22Rv1 (cell line): ENCODE results near the gene TLR5.

ENCODE experiments used
- H3K27ac ChIP-seq: fragments of 450-650 bp; 2 replicates; pipeline ENCODE4 v1.5.1; 2017
- ZFX ChIP-seq: fragments of 450-650 bp; IDR thresholded peaks from 2 replicates; pipeline ENCODE4 v1.6.1; 2017; ENCODE audit warnings: antibody characterized with exemption, borderline replicate concordance
- TF ChIP-seq, protein P1 (sequence below): fragments of 450-650 bp; IDR thresholded peaks from 2 replicates; pipeline ENCODE4 v1.5.1; 2017; ENCODE audit warnings: mild to moderate bottlenecking

Gene TLR5

DNA sequence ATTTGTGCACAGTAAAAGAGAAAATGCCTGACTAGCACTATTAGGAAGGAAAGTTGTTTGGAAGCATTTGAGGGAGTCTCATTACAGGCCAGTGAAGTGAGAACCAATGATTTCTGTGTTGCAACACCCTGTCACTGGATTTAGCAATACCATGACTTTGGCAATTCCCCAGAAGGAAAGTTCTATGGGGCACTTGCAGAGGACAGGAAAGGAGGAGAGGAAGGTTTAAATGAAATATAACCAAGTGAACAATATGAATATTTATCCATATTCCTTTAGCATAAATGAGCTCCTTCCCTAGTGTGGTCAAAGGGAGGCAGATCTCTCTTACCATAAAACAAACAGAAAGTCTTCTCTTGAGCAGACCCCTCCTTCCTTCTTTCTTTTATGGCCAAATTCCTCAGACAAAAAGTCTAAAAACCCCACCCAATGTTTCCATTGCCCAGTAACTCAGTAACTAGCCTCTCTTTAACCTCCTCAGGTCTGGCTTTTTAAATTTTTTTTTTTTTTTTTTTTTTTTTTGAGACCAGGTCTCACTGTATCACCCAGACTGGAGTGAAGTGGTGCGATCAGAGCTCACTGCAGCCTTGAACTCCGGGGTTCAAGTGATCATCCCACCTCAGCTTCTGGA is 5.5 kb downstream of the TLR5 start:
- H3K27ac ChIP-seq = no peak overlapping the region

DNA sequence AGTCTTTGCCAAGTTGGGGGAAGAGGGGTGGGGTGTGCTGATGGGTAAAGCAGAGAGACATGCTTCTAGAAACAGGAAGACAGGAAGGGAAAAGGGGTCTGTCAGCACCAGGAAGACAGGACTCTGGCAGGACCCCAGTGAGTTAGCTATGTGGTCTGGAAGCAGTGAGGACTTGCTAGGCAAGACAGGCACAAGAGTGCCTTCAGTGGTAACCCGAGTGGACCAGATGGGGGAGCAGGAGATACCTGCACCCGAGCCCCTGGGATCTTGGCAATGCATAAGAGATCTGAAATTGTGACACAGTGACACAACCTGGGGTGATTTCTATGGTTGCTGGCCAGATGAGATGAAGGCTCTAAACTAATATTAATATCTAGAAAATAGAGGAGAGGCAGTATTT is 7.0 kb downstream of the TLR5 start:
- TF ChIP-seq, protein P1, sequence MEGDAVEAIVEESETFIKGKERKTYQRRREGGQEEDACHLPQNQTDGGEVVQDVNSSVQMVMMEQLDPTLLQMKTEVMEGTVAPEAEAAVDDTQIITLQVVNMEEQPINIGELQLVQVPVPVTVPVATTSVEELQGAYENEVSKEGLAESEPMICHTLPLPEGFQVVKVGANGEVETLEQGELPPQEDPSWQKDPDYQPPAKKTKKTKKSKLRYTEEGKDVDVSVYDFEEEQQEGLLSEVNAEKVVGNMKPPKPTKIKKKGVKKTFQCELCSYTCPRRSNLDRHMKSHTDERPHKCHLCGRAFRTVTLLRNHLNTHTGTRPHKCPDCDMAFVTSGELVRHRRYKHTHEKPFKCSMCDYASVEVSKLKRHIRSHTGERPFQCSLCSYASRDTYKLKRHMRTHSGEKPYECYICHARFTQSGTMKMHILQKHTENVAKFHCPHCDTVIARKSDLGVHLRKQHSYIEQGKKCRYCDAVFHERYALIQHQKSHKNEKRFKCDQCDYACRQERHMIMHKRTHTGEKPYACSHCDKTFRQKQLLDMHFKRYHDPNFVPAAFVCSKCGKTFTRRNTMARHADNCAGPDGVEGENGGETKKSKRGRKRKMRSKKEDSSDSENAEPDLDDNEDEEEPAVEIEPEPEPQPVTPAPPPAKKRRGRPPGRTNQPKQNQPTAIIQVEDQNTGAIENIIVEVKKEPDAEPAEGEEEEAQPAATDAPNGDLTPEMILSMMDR = no peak
- no peak for TF ChIP-seq ZFX
- H3K27ac ChIP-seq = no peak overlapping the region

More for the DNA sequence above, 5.5 kb downstream of the TLR5 start:
- TF ChIP-seq, protein P1 = no peak
- no peak for TF ChIP-seq ZFX

DNA sequence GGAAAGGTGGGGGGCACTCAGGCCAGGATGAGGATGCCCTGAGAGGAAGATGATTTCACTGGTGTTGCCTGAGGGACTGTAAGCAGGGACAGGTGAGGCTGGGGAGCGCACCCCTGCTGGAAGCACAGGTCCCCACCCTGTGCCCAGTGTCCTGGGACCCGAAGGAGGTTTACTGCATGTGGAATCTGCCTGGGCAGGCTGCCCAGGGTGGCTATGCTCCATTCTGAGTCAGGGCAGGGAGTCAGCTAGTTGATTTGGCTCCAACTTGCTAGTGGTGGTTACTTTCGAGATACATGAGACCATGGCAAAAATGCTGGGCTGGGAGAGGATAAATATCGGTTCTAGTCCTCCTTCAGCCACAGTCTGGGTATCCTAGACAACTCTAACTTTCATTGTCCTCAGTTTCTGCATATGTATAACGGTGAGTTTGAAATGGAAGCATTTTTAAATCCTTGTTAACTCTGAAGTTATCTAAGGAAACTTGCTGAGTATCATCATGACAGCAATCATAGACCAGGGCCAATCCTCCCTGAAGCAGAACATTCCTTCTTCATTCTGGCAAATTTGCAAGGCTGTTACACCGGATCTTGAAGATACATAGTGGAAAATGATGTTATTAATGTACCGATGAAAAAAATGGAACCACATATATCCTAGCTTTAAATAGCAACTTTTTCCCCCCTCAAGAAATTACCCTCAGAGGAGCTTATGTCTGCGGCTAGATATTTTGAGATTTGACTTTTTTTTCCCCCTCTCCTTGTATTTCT is 7.7 kb downstream of the TLR5 start:
- H3K27ac ChIP-seq = no peak overlapping the region
- TF ChIP-seq, protein P1 = no peak
- no peak for TF ChIP-seq ZFX

DNA sequence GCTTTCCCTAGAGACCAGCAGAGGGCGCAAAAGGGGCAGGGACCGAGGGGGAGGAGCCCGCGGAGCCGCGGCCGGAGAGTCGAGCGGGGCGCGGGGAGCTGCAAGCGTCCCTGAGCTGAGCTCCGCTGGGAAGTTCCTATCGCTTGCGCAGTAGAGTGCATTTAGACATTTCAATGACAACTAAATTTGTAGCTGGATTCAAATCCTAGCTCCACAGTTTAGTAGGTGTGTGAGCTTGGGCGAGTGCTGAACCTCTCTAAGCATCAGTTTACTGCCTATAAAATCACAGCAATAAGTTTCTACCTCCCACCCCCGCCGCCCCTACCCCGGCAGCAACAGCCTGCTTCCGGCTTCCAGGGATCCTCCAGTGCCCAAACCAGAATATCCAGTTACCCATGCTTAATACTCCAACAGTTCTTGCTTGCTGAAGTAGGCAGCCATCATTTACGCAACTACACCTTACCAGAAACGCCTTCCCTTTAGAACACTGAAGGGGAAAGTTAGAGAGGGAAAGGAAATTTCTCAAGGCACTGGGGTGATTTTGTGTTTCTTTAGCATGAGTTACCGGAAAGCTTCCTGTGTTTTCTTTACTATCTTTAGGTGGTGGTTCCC is 9.1 kb downstream of the TLR5 start:
- peak overlapping the region; percentile 85 for H3K27ac ChIP-seq
- no peak for TF ChIP-seq ZFX
- TF ChIP-seq, protein P1 = peak; percentile 100

DNA sequence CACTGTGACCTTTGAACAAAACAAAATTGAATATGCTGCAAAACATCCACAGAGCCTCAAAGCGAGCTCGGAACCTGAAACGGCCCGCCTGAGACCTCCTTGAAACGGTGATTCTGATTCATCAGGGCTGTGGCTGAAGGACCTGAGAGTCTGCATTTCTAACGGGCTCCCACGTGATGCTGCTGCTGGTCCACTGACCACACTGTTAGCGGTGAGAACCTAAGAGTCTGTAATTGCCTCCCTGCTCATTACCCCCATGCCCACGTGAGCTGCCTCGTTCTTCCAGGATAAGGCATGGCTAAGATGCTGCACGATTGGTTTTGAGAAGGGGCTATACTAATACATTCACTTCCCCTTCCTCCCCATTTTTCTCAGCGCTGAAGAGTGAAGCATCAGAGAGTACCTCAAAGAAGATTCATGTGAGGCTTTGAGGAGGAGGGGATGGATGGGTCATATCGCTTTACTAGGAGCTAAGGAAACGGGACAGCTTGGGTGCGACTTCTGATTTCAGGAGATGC is 9.7 kb downstream of the TLR5 start:
- H3K27ac ChIP-seq = peak overlapping the region; percentile 85
- TF ChIP-seq, protein P1 = 0 out of 2 replicates have a peak, but pooled peaks have one; percentile 23
- no peak for TF ChIP-seq ZFX

DNA sequence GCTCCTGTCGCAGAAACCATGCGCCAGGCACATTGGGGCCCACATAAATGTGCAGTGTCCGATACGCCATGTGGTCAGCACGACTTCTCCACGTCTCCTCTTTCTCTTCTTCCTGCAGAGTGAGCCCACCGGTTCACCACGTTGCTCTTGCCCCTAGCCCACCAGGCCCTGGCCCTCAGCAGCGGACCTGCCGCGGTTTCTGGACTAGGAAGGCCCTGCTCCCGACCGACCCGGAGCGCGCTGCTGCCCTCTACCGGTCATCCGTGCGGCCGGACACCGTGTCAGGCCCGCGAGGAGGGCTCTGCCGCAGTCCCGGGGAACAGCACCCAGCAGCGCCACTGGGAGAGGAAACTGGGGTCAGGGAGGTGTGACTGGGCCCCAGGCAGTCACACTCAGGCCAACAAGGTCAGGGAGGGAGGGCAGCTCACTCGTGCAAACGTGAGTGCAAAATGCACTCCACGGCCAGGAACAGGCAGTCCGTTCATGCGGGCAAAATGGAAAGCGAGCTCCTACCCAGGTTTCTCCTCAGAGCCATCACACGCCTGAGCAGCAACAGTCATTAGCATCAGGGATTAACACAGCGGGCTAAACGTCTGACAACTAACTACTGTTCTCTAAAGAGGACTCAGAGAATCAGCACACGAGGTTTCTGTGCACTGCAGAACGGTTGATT is 13.7 kb downstream of the TLR5 start:
- TF ChIP-seq ZFX = no peak
- TF ChIP-seq, protein P1 = peak; percentile 100

More for the DNA sequence above, 13.7 kb downstream of the TLR5 start:
- no peak overlapping the region for H3K27ac ChIP-seq
